Thoracic aorta (tissue), 2 donors: ENCODE results near the gene CSK. TPM values are rescaled to one million over a fixed set of nuclear protein-coding genes. Genes with fewer than 3 reads are reported as not detected.
A peak's percentile ranks its signal among the peaks of the same experiment; 100 is the strongest.

Experiments used
- ATAC-seq: fragments of 150-250 bp; one replicate; pipeline ENCODE4 v1.8.0; 2017; ENCODE audit warnings: low read depth; ENCODE audit not compliant: insufficient number of reproducible peaks, low FRiP score
- DNase-seq: peaks from one replicate; pipeline ENCODE4 v3.0.0-alpha.2; 2020; ENCODE audit warnings: low spot score
- H3K27ac ChIP-seq, 2 donors: fragments of 200-600 bp; sonication (generic); 1 replicate in 1 of 2; 2 replicates in 1 of 2; pipeline ENCODE4 v1.5.1; 2016; ENCODE audit warnings: mild to moderate bottlenecking in 2 of 2, moderate library complexity in 2 of 2
- H3K27me3 ChIP-seq: fragments of 200-600 bp; sonication (generic); replicated peaks from 2 replicates; pipeline ENCODE4 v1.6.0; 2016; ENCODE audit warnings: mild to moderate bottlenecking; ENCODE audit not compliant: insufficient read depth
- H3K36me3 ChIP-seq: fragments of 200-600 bp; sonication (generic); one replicate; pipeline ENCODE4 v1.5.1; 2016
- H3K4me1 ChIP-seq, 2 donors: fragments of 200-600 bp; sonication (generic); 1 replicate in 1 of 2; 2 replicates in 1 of 2; pipeline versions ENCODE4 v1.5.1 to v1.6.0; 2016; ENCODE audit warnings: low read depth in 2 of 2, mild to moderate bottlenecking in 1 of 2; ENCODE audit not compliant: control insufficient read depth in 1 of 2
- H3K4me3 ChIP-seq: fragments of 200-600 bp; sonication (generic); 2 replicates; pipeline ENCODE4 v1.5.1; 2016; ENCODE audit warnings: mild to moderate bottlenecking
- H3K9me3 ChIP-seq: fragments of 200-600 bp; sonication (generic); 2 replicates; pipeline ENCODE4 v1.5.1; 2016
- CTCF ChIP-seq: fragments of 200-600 bp; sonication (generic); IDR thresholded peaks from one replicate; pipeline ENCODE4 v1.5.1; 2019; ENCODE audit warnings: antibody characterized with exemption
- total RNA-seq, 2 donors: library from RNA; depleted of rRNA; stranded (reverse); fragments of >200 nt; gene quantifications; one replicate each; pipeline versions ENCODE4 v1.1.0 to v1.2.3, GENCODE V29; 2016

CSK gene
- total RNA-seq, 2 donors from 2014 or later, result 32.7 to 61.6 TPM

GRCh38 chr15:74763416-74763815 is 18.5 kb upstream of the CSK start:
- TF ChIP-seq CTCF, result no peak
- Histone ChIP-seq H3K27ac (no peak overlapping the region), H3K4me1 (no peaks in the 10 kb centered on the region), H3K9me3 (no peaks in the 10 kb centered on the region), H3K4me3 (no peak overlapping the region), H3K36me3 (no peaks in the 10 kb centered on the region), H3K27me3 (no peaks in the 10 kb centered on the region)
- no peak for ATAC-seq
- DNase-seq, result no peak

GRCh38 chr15:74767167-74768098 is 14.4 kb upstream of the CSK start:
- Histone ChIP-seq H3K4me1 (peaks cover 0 to 10% of the 10 kb centered on the region in 2 donors), H3K4me3 (no peak overlapping the region), H3K9me3 (no peaks in the 10 kb centered on the region), H3K36me3 (no peaks in the 10 kb centered on the region), H3K27me3 (no peaks in the 10 kb centered on the region), H3K27ac (no peak overlapping the region)
- DNase-seq (no peak), ATAC-seq (no peak)
- TF ChIP-seq CTCF, result no peak

GRCh38 chr15:74768099-74768770 is 13.6 kb upstream of the CSK start:
- Histone ChIP-seq H3K9me3 (no peaks in the 10 kb centered on the region), H3K27ac (no peak overlapping the region), H3K27me3 (no peaks in the 10 kb centered on the region), H3K4me1 (peaks cover 0 to 10% of the 10 kb centered on the region in 2 donors), H3K36me3 (no peaks in the 10 kb centered on the region), H3K4me3 (peak overlapping the region; percentile 32)
- DNase-seq (no peak), ATAC-seq (no peak)
- no peak for TF ChIP-seq CTCF

GRCh38 chr15:74768771-74769342 is 13.0 kb upstream of the CSK start:
- Histone ChIP-seq H3K36me3 (no peaks in the 10 kb centered on the region), H3K4me1 (peaks cover 0 to 10% of the 10 kb centered on the region in 2 donors), H3K27ac (no peak overlapping the region), H3K27me3 (no peaks in the 10 kb centered on the region), H3K4me3 (peak overlapping the region; percentile 32), H3K9me3 (no peaks in the 10 kb centered on the region)
- ATAC-seq (no peak), DNase-seq (no peak)
- TF ChIP-seq CTCF, result peak; percentile 87

GRCh38 chr15:74769463-74770025 is 12.3 kb upstream of the CSK start:
- peaks cover 0 to 10% of the 10 kb centered on the region in 2 donors for H3K4me1 ChIP-seq
- no peaks in the 10 kb centered on the region for H3K9me3 ChIP-seq
- H3K4me3 ChIP-seq, result no peak overlapping the region
- H3K27ac ChIP-seq, result no peak overlapping the region
- no peaks in the 10 kb centered on the region for H3K27me3 ChIP-seq
- ATAC-seq (no peak), DNase-seq (no peak)
- H3K36me3 ChIP-seq, result no peaks in the 10 kb centered on the region
- no peak for TF ChIP-seq CTCF
